Right cardiac atrium (tissue), 5 donors: ENCODE data around the gene IL6. TPM values are rescaled to one million over a fixed set of nuclear protein-coding genes. Genes with fewer than 3 reads are reported as not detected.

Source experiments
- ATAC-seq, 2 donors: fragments of 200-7000 bp; cut with Tn5 transposase; one replicate each; pipeline versions ENCODE4 v1.8.0 to v1.9.1; 2020; ENCODE audit warnings: moderate library complexity in 2 of 2, mild to moderate bottlenecking in 1 of 2
- DNase-seq, 3 donors: peaks; one replicate each; pipeline ENCODE4 v3.0.0-alpha.2; 2020
- H3K27ac ChIP-seq: one replicate; pipeline ENCODE4 v1.5.1; 2013; ENCODE audit warnings: mild to moderate bottlenecking, low read length, control low read depth, moderate library complexity
- H3K27me3 ChIP-seq: one replicate; pipeline ENCODE4 v1.6.1; 2013; ENCODE audit not compliant: control insufficient read depth, insufficient read depth
- H3K4me1 ChIP-seq: one replicate; pipeline ENCODE4 v1.6.1; 2013; ENCODE audit warnings: low read length; ENCODE audit not compliant: control insufficient read depth, insufficient read depth
- H3K4me3 ChIP-seq: one replicate; pipeline ENCODE4 v1.5.1; 2013; ENCODE audit warnings: low read length, control low read depth
- H3K9me3 ChIP-seq: one replicate; pipeline ENCODE4 v1.6.1; 2013; ENCODE audit warnings: low read length; ENCODE audit not compliant: control insufficient read depth
- WGBS: extraction: QIAGEN DNeasy Blood & Tissue Kit; methylation state at CpG from one replicate; pipeline ENCODE4 v1.1.7; 2013; 5-methylcytosine and 5-hydroxymethylcytosine counted together
- intact Hi-C, 4 donors: fragments of 100-400 bp; cut with DNase I; formaldehyde crosslinking; loops; one replicate each; pipeline versions ENCODE4 v1.11.0 to v1.14.0; 2022 to 2023
- polyA plus RNA-seq: library from polyadenylated mRNA; stranded (reverse); fragments of 200-250 nt; gene quantifications from one replicate; pipeline ENCODE4 v1.2.3, GENCODE V29; 2013
- total RNA-seq, 4 donors: library from RNA; stranded (reverse); fragmentation: NEBNext Ultra II Directional; extraction: Animal tissue kit (Norgen Biotek cat#: 25700); gene quantifications; one replicate each; pipeline ENCODE4 v1.2.1, GENCODE V29; 2021
- donor health status: healthy with polysubstance abuse.
- donor health status: DM: no; HTN: yes; CAD: no.
- donor health status: DM: no; HTN: no; CAD: no.
- donor health status: DM: no; HTN: yes; CAD: no; lungs with severe emphysema.
- donor health status: DM: yes; HTN: yes; CAD: no.

The IL6 gene
- total and polyA plus RNA-seq, 5 donors: 0.43 to 17.2 (median 1.3) TPM

DNA sequence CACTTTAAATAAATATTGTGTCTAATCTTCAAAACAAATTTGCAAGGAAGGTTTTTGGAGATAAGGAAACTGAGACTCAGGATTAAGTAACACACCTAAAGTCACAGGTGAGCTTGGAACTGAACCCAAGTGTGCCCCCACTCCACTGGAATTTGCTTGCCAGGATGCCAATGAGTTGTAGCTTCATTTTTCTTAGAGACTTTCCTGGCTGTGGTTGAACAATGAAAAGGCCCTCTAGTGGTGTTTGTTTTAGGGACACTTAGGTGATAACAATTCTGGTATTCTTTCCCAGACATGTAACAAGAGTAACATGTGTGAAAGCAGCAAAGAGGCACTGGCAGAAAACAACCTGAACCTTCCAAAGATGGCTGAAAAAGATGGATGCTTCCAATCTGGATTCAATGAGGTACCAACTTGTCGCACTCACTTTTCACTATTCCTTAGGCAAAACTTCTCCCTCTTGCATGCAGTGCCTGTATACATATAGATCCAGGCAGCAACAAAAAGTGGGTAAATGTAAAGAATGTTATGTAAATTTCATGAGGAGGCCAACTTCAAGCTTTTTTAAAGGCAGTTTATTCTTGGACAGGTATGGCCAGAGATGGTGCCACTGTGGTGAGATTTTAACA lies 1.5 kb downstream of the IL6 start:
- WGBS: 100% methylated on average over 1 of the region's 1 CpG
- Histone ChIP-seq H3K4me1 (peaks cover 10% of the 10 kb centered on the region), H3K9me3 (no peaks in the 10 kb centered on the region), H3K27ac (no peak overlapping the region), H3K4me3 (peak overlapping the region; percentile 18), H3K27me3 (no peaks in the 10 kb centered on the region)
- peak in 1 of 2 donors; percentile 10 for ATAC-seq
- no peak for DNase-seq
- intact Hi-C loops: loop anchor here (5.0 to 10.0 kb wide), 2 partner anchors 164 to 166 kb away; no protein-coding TSS in a partner anchor

DNA sequence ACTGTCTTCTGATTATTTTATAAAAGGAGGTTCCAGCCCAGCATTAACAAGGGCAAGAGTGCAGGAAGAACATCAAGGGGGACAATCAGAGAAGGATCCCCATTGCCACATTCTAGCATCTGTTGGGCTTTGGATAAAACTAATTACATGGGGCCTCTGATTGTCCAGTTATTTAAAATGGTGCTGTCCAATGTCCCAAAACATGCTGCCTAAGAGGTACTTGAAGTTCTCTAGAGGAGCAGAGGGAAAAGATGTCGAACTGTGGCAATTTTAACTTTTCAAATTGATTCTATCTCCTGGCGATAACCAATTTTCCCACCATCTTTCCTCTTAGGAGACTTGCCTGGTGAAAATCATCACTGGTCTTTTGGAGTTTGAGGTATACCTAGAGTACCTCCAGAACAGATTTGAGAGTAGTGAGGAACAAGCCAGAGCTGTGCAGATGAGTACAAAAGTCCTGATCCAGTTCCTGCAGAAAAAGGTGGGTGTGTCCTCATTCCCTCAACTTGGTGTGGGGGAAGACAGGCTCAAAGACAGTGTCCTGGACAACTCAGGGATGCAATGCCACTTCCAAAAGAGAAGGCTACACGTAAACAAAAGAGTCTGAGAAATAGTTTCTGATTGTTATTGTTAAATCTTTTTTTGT lies 2.3 kb downstream of the IL6 start:
- Histone ChIP-seq H3K27ac (no peak overlapping the region), H3K9me3 (no peaks in the 10 kb centered on the region), H3K4me3 (no peak overlapping the region), H3K4me1 (peaks cover 7% of the 10 kb centered on the region), H3K27me3 (no peaks in the 10 kb centered on the region)
- WGBS: 96% methylated on average over 3 of the region's 3 CpGs
- no peak for DNase-seq
- no peak for ATAC-seq
- intact Hi-C loops: loop anchor here (5.0 to 10.0 kb wide), 2 partner anchors 165 to 167 kb away; no protein-coding TSS in a partner anchor

DNA sequence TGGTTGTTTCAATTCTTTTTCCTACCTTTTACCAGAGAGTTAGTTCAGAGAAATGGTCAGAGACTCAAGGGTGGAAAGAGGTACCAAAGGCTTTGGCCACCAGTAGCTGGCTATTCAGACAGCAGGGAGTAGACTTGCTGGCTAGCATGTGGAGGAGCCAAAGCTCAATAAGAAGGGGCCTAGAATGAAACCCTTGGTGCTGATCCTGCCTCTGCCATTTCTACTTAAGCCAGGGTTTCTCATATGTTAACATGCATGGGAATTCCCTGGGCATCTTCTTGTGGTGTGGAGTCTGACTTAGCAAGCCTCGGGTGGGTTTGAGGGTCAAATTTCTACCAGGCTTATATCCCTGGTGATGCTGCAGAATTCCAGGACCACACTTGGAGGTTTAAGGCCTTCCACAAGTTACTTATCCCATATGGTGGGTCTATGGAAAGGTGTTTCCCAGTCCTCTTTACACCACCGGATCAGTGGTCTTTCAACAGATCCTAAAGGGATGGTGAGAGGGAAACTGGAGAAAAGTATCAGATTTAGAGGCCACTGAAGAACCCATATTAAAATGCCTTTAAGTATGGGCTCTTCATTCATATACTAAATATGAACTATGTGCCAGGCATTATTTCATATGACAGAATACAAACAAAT lies 3.2 kb downstream of the IL6 start:
- 95% methylated on average over 2 of the region's 2 CpGs for WGBS
- DNase-seq: no peak
- Histone ChIP-seq H3K27ac (no peak overlapping the region), H3K4me1 (peaks cover 7% of the 10 kb centered on the region), H3K27me3 (no peaks in the 10 kb centered on the region), H3K9me3 (no peaks in the 10 kb centered on the region), H3K4me3 (no peak overlapping the region)
- intact Hi-C loops: no loop called here
- ATAC-seq: no peak

DNA sequence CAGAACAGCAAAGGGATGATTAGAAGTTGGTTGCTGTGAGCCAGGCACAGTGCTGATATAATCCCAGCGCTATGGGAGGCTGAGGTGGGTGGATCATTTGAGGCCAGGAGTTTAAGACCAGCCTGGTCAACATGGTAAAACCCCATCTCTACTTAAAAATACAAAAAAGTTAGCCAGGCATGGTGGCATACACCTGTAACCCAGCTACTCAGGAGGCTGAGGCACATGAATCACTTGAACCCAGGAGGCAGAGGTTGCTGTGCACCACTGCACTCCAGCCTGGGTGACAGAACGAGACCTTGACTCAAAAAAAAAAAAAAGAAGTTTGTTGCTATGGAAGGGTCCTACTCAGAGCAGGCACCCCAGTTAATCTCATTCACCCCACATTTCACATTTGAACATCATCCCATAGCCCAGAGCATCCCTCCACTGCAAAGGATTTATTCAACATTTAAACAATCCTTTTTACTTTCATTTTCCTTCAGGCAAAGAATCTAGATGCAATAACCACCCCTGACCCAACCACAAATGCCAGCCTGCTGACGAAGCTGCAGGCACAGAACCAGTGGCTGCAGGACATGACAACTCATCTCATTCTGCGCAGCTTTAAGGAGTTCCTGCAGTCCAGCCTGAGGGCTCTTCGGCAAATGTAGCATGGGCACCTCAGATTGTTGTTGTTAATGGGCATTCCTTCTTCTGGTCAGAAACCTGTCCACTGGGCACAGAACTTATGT lies 4.1 kb downstream of the IL6 start:
- Histone ChIP-seq H3K4me1 (peaks cover 2% of the 10 kb centered on the region), H3K4me3 (no peak overlapping the region), H3K27ac (no peak overlapping the region), H3K9me3 (no peaks in the 10 kb centered on the region), H3K27me3 (no peaks in the 10 kb centered on the region)
- DNase-seq (no peak), ATAC-seq (no peak)
- 84% methylated on average over 5 of the region's 5 CpGs for WGBS
- intact Hi-C loops: no loop called here

DNA sequence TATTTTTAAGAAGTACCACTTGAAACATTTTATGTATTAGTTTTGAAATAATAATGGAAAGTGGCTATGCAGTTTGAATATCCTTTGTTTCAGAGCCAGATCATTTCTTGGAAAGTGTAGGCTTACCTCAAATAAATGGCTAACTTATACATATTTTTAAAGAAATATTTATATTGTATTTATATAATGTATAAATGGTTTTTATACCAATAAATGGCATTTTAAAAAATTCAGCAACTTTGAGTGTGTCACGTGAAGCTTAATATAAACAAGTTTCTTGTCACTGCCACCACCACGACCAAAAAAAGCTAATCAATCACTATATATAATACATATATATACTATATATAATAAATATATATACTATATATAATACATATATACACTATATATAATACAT lies 4.8 kb downstream of the IL6 start:
- Histone ChIP-seq H3K4me1 (no peaks in the 10 kb centered on the region), H3K27me3 (no peaks in the 10 kb centered on the region), H3K9me3 (no peaks in the 10 kb centered on the region), H3K4me3 (no peak overlapping the region), H3K27ac (no peak overlapping the region)
- WGBS: 92% methylated on average over 2 of the region's 2 CpGs
- DNase-seq (no peak), ATAC-seq (no peak)
- intact Hi-C loops: no loop called here

DNA sequence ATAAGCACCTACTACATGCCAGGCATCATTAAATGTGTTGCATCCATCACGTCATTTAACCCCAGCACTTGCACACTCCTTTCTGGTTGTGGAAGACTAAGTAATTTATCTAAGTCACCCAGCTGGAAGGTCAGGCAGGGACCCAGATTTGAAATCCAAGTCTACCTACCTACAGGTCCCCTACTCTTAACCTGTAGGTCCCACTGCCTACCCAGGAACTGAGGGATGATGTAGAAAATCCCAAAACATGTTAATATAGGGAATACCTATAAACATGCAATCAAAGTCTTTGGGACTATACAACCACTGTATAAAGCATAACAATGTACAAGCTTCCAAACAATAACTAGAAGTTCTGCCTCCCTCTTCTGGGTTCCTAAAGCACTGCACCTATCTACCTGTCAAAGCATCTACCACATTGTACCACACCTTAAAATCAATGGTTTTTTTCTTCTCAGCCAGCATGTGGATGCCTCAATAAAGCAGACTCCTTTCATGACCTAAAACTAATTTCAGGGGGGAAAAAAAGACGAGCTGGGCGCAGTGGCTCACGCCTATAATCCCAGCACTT lies 5.6 kb downstream of the IL6 start:
- no peak overlapping the region for H3K27ac ChIP-seq
- no peaks in the 10 kb centered on the region for H3K9me3 ChIP-seq
- WGBS: 91% methylated on average over 4 of the region's 4 CpGs
- DNase-seq: no peak
- H3K4me3 ChIP-seq: no peak overlapping the region
- H3K4me1 ChIP-seq: no peaks in the 10 kb centered on the region
- H3K27me3 ChIP-seq: no peaks in the 10 kb centered on the region
- no peak for ATAC-seq
- intact Hi-C loops: no loop called here

DNA sequence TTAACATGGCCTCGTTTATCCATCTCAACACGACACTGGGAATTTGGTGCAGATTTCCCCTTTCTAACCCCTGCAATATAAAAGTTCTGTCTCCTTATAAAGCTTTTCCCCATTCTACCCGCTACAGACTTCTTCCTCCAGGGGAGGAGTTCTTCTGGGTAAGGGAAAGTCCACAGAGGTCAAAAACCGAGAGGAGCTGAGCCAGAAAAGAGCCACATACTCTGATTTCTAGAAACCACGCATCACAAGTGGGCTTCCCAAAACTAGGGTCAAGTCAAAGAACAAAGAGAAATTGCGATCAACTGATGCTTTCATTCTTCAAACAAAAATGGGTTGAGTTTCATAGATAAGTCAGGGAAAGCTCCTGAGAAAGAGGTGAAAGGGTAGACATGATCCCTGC lies 6.8 kb downstream of the IL6 start:
- ATAC-seq (no peak), DNase-seq (no peak)
- Histone ChIP-seq H3K9me3 (no peaks in the 10 kb centered on the region), H3K4me1 (no peaks in the 10 kb centered on the region), H3K27me3 (no peaks in the 10 kb centered on the region), H3K27ac (no peak overlapping the region), H3K4me3 (no peak overlapping the region)
- intact Hi-C loops: no loop called here
- whole genome bisulfite sequencing: 84% methylated on average over 6 of the region's 6 CpGs

DNA sequence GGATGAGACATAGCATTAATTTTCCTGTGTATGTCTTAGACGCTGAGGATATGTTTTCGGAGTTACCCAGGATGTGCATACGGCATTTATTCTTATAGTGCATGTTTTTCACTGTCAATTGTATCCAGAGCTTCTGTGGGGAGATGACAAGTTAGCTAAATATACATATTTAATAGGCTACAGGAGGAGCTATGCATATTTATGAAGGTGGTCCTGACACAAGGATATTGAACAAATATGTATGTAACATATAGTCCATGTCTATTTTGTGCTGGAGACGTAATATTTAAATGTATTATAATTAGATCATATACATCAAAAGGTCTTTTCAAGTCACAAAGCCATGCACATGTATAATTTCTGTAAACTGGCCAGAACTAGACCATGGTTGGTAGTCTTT lies 16.0 kb downstream of the IL6 start:
- DNase-seq (no peak), ATAC-seq (no peak)
- Histone ChIP-seq H3K4me1 (no peaks in the 10 kb centered on the region), H3K9me3 (no peaks in the 10 kb centered on the region), H3K27me3 (no peaks in the 10 kb centered on the region), H3K4me3 (no peak overlapping the region), H3K27ac (no peak overlapping the region)
- WGBS: 91% methylated on average over 4 of the region's 4 CpGs
- intact Hi-C loops: no loop called here

DNA sequence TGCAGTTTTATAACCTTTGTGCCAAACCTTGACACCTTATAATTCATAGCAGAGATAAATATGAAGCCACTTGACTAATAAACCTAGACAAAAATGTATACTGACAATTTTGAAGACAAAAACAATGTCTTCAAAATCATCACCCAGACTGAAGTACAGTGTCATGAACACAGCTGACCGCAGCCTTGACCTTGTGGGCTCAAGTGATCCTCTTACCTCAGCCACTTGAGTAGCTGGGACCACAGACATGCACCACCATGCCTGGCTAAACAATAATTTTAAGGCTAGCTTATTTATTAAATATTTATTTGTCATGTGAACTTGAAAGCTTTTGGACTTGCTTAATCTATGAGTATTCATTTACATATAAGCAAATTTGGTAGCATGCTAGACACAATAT lies 24.3 kb downstream of the IL6 start:
- no peak overlapping the region for H3K4me3 ChIP-seq

DNA sequence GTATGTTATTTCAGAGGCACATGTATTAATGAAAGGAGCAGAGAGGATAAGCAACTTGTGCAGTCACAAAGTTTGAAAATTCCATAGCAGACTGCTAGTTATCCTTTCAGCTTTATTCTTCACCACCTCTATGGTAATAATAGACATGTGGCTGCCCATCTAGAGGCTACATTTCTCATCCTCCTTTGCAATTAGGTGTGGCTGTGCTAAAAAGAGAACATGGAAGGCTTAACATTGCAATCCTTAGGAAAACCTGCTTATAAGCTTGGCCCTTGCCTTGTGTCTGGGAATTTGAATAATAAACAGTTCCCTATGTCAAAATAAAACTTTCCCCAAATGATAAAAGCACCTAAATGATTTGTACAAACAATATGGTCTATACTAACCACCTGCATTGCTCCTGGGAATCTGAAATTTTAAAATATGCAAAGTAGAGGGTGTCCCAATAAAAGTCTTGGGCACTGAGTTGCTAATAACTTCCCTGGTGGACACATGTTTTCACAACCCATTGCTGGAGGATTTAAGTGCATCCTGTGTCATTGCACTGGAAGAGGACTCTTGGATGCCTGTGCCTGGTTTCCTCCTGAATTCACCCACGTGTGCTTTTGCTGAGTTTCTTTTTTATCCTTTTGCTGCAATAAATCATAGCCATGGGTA lies 30.5 kb downstream of the IL6 start:
- no peak for DNase-seq
- Histone ChIP-seq H3K27me3 (no peaks in the 10 kb centered on the region), H3K27ac (no peak overlapping the region), H3K9me3 (peaks cover 2% of the 10 kb centered on the region), H3K4me1 (no peaks in the 10 kb centered on the region), H3K4me3 (no peak overlapping the region)
- no peak for ATAC-seq
- 33% methylated on average over 1 of the region's 1 CpG for WGBS
- intact Hi-C loops: no loop called here

More for the DNA sequence above, 24.3 kb downstream of the IL6 start:
- H3K4me1 ChIP-seq: no peaks in the 10 kb centered on the region
- 85% methylated on average over 1 of the region's 1 CpG for WGBS
- DNase-seq: no peak
- no peaks in the 10 kb centered on the region for H3K27me3 ChIP-seq
- no peak for ATAC-seq
- intact Hi-C loops: no loop called here
- H3K9me3 ChIP-seq: no peaks in the 10 kb centered on the region
- H3K27ac ChIP-seq: no peak overlapping the region
